Measurements from ENCODE around the gene PLXNA4. TPM values are rescaled to one million over a fixed set of nuclear protein-coding genes. Genes with fewer than 3 reads are reported as not detected.

The PLXNA4 gene
- total and polyA plus RNA-seq, 9 of the 15 experiments (the other 6 are each of a cell fraction or from before 2014, with no cell fraction given), result under 0.01 to 0.09 TPM; not detected in 7

GRCh38 chr7:132419542-132419941 lies 156.7 kb downstream of the PLXNA4 start (continued):
- TF ChIP-seq ETV6 (IDR thresholded peaks at IDR 0.05; ENCODE audit: borderline replicate concordance in 1 of 2, low read depth in 2 of 2, low read length in 1 of 2) (no peak), ETV6 (CRISPR knock-in tag; IDR thresholded peaks at IDR 0.05; ENCODE audit: borderline replicate concordance) (no peak), RAD51 (IDR thresholded peaks at IDR 0.05; ENCODE audit: borderline replicate concordance, low read depth) (no peak), ZNF395 (CRISPR knock-in tag; IDR thresholded peaks at IDR 0.05) (peak; percentile 74; the same call in 1 of the 2 replicates), ZNF583 (CRISPR knock-in tag; IDR thresholded peaks at IDR 0.05) (no peak), ZBTB8A (IDR thresholded peaks at IDR 0.05; ENCODE audit: partially characterized antibody) (no peak), PRDM10 (IDR thresholded peaks at IDR 0.05; ENCODE audit: partially characterized antibody) (peak; percentile 45), GTF2E2 (tag; IDR thresholded peaks at IDR 0.05) (no peak), FOXM1 (IDR thresholded peaks at IDR 0.05; ENCODE audit: low read depth) (peak; percentile 75), FOXM1 (CRISPR knock-in tag; IDR thresholded peaks at IDR 0.05; ENCODE audit: low read depth) (no peak), HNRNPL (IDR thresholded peaks at IDR 0.05; ENCODE audit: low read depth, low read length) (no peak), ZFP36 (IDR thresholded peaks at IDR 0.05; ENCODE audit: low read depth, low read length, partially characterized antibody) (no peak), ZBTB40 (IDR thresholded peaks at IDR 0.05) (no peak), ZBTB40 (CRISPR knock-in tag; IDR thresholded peaks at IDR 0.05) (no peak)
